Activated T-cell treated with anti-CD3 and anti-CD28 coated beads, Interleukin-2, amount 50 U/mL, for 48 hours (primary cell): ENCODE results near the gene HDAC4.

ENCODE experiments used
- DNase-seq, 2 experiments: peaks; one replicate each; pipeline ENCODE4 v3.0.0-alpha.2; 2020

Gene HDAC4

GRCh38 chr2:239395524-239395923 is 5.3 kb downstream of the HDAC4 start:
- DNase-seq: no peak

GRCh38 chr2:239394978-239395377 is 5.8 kb downstream of the HDAC4 start:
- no peak for DNase-seq

GRCh38 chr2:239394346-239394945 is 6.4 kb downstream of the HDAC4 start:
- no peak for DNase-seq

- DNase-seq: no peak
Measured at GRCh38 chr2:239393941-239394340, 6.9 kb downstream of the HDAC4 start.

GRCh38 chr2:239393388-239393940 is 7.4 kb downstream of the HDAC4 start:
- DNase-seq: no peak

- DNase-seq: no peak
Measured at GRCh38 chr2:239392688-239393387, 8.0 kb downstream of the HDAC4 start.

- no peak for DNase-seq
Measured at GRCh38 chr2:239392072-239392357, 8.8 kb downstream of the HDAC4 start.

GRCh38 chr2:239391286-239392071 is 9.3 kb downstream of the HDAC4 start:
- no peak for DNase-seq

GRCh38 chr2:239390546-239391285 is 10.1 kb downstream of the HDAC4 start:
- no peak for DNase-seq

- DNase-seq: no peak
Measured at GRCh38 chr2:239389414-239390329, 11.1 kb downstream of the HDAC4 start.

- no peak for DNase-seq
Measured at GRCh38 chr2:239388236-239389151, 12.3 kb downstream of the HDAC4 start.

GRCh38 chr2:239387811-239388210 is 13.0 kb downstream of the HDAC4 start:
- no peak for DNase-seq

- no peak for DNase-seq
Measured at GRCh38 chr2:239386872-239387445, 13.9 kb downstream of the HDAC4 start.

GRCh38 chr2:239386001-239386670 is 14.7 kb downstream of the HDAC4 start:
- no peak for DNase-seq

GRCh38 chr2:239385096-239386000 is 15.5 kb downstream of the HDAC4 start:
- DNase-seq: no peak

GRCh38 chr2:239383759-239384156 is 17.1 kb downstream of the HDAC4 start:
- no peak for DNase-seq

GRCh38 chr2:239383036-239383758 is 17.6 kb downstream of the HDAC4 start:
- DNase-seq: no peak

GRCh38 chr2:239382384-239382880 is 18.4 kb downstream of the HDAC4 start:
- no peak for DNase-seq
